HG02763 (cell line): ENCODE data around the gene RBM10.

ENCODE experiments used
- ATAC-seq: cut with Tn5 transposase; IDR thresholded peaks from one replicate; pipeline ENCODE4 v1.9.1; 2021; ENCODE audit warnings: mild to moderate bottlenecking, moderate library complexity; ENCODE audit not compliant: unreplicated experiment

The RBM10 gene

GRCh38 chrX:47146936-47147859 is 2.2 kb downstream of the RBM10 start:
- ATAC-seq, result no peak

DNA sequence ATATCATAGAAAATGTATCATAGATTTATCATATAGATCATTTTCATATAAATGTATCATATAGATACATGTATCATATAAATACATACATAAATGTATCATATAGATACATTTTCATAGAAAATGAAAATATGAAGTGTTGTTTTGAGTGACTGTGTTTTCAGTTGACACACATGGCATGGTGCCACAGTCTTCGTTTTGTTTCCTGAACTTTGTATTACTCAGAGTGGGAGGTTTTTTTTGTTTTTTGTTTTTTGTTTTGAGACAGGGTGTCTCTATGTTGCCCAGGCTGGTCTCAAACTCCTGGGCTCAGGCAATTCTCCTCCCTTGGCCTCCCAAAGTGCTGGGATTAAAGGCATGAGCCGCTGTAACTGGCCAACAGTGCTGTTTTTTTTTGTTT is 3.9 kb downstream of the RBM10 start:
- no peak for ATAC-seq

DNA sequence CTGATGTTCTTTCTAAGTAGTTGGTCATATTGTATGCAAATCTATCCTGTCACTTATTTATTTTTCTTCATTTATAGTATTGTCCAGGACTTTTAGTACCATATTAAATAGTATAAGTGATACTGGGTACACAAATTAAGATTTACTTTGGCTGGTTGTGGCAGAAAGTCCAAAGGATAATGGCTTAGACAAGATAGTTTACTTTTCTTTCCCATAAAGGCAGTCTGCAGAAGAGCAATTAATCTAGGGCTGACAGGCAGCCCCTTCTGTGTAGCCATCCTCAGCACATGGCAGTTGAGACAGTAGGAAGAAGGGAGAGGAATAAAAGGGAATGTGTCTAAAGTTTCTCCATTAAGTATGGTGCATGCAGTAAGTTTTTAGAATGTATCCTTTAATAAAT is 6.4 kb downstream of the RBM10 start:
- ATAC-seq, result no peak

DNA sequence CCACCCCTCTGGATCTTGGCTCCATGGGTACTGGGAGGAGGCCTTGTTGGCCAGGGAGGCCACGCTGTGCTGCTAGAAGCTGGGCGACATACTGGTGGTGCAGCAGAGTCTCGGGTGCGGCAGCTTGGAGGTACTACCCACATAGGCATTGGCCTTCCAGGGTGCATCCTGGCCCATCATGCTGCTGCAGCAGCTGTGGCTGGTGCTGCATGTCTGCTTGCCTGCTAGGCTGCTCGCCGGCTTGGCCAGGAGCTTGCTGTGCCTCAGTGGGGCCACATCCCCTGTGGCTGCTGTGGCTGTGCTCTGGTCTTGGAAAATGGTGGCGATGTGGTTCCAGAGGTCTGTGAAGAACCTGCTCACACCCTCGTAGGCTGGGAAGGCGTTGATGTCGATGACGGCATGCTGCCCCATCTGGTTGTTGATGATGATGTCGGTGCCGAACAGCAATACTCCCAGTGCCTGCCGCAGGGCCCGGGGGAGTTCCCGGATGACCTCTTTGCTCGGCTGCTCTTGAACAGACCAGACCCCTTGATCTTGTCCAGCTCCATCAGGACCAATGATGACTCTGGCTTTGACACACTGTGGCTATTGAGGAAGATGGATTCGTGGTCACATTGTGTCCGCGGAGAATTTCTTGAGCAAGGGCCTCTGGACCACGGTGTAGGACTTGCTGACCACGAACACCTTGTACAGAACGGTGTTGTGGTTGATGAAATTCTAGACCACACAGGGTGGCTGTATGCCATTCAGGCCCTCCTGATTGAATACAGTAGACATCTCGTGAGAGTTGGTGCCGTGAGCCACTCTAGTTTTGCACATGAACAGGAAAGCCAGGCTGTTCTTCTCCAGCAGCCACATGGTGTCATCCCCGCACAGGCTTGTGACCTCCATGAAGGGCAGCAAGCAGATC is 11.8 kb downstream of the RBM10 start:
- no peak for ATAC-seq

- no peak for ATAC-seq
Observed at GRCh38 chrX:47158131-47158530, 13.1 kb downstream of the RBM10 start.

DNA sequence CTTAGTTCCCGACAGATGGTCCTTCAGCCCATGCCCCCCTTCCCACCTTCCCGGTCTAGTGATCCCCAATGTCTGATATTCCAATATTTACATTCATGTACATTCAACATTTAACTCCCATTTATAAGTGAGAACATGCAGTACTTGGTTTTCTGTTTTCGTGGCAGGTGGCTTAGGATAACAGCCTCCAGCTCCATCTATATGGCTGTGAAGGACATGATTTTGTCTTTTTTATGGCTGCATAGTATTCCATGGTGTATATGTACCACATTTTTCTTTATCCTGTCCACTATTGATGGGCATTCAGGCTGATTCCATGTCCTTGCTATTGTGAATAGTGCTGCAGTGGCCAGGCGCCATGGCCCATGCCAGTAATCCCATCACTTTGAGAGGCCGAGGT is 13.8 kb downstream of the RBM10 start:
- ATAC-seq, result no peak

DNA sequence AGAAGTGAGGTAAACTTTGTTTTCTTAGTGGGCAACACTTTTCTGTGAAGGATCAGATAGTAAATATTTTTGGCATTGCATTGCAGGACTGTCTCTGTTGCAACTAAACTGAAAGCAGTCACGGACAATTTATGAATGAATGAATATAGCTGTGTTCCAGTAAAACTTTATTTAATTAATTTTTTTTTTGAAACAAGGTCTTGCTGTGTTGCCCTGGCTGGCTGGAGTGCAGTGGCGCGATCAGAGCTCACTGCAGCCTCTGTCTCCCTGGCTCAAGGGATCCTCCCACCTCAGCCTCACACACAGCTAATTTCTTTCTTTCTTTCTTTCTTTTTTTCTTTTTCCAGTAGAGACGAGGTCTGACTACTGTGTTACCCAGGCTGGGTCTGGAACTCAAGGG is 15.8 kb downstream of the RBM10 start:
- no peak for ATAC-seq

- ATAC-seq, result no peak
Observed at GRCh38 chrX:47162927-47163583, 18.0 kb downstream of the RBM10 start.

GRCh38 chrX:47164420-47164819 is 19.4 kb downstream of the RBM10 start:
- ATAC-seq, result no peak

DNA sequence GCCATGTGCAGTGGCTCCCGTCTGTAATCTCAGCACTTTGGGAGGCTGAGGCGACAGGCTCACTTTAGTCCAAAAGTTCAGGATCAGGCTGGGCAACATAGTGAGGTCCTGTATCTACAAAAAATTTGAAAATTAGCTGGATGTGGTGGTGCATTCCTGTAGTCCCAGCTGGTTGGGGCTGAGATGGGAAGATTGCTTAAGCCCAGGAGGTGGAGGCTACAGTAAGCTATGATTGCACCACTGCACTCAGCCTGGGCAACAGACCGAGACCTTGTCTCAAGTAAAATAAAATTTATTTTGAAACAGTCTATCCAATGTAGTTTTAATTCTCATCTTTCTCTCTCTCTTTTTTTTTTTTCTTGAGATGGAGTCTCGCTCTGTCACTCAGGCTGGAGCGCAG is 21.1 kb downstream of the RBM10 start:
- ATAC-seq, result no peak

GRCh38 chrX:47168495-47169073 is 23.6 kb downstream of the RBM10 start:
- no peak for ATAC-seq

GRCh38 chrX:47169273-47169672 is 24.3 kb downstream of the RBM10 start:
- ATAC-seq, result no peak

- ATAC-seq, result no peak
Observed at GRCh38 chrX:47169726-47170515, 24.9 kb downstream of the RBM10 start.

GRCh38 chrX:47170861-47171692 is 26.1 kb downstream of the RBM10 start:
- ATAC-seq, result no peak

DNA sequence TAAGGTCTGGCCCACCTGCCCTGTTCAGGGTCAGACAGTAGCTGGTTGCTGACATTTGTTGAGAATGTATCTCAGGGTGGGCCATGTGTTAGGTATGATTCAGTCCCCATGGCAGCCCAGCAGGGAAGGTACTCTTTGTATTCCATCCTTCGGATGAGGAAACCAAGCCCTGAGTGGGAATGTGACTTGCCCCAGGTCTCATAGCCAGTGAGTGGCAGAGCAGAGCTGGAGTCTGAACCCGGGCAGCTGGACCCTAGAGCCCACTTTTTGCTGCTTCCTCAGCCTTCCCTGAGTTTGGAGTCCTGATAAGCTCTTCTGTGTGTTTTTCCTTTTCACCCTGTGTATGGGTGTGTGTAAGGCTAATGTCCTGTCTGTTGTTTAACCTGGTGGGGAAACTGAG is 27.0 kb downstream of the RBM10 start:
- no peak for ATAC-seq

- ATAC-seq, result no peak
Observed at GRCh38 chrX:47172549-47172948, 27.5 kb downstream of the RBM10 start.

DNA sequence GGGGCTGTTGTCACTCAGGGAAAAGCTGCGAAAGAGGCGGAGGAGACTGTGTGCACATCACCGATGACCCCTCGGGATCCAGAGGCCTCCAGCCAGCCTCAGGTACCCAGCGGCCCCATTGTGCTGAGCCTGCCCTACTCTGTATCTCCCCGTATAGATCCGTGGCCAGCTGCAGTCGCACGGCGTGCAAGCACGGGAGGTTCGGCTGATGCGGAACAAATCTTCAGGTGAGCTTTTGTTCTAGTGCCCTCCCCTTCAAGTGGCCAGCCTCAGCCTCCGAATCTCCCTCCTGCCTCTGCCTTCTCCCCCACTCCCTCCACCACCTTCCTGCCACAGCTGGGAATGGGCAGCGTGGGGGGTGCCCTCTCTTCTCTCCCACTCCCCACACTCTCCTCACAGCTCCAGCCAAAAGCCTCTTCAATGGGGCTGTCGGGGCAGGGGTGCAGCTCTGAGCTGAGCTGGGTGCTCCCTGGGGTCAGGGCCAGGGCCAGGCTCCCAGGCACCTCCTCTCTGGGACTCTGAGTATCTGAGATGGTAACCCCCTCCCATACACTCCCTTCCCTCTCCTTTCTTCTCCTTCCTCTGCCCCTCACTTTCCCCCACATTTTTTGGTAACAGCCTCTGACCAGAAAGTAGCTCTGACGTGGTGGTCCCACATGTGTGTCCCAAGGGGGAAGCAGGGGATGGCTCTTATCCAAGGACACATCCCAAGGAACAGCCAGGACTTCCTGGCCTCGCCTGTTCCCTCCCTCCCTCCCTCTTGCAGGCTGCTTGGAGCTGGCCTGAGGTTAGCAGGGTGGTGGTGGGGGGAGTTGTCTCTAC is 28.2 kb downstream of the RBM10 start:
- ATAC-seq, result no peak

DNA sequence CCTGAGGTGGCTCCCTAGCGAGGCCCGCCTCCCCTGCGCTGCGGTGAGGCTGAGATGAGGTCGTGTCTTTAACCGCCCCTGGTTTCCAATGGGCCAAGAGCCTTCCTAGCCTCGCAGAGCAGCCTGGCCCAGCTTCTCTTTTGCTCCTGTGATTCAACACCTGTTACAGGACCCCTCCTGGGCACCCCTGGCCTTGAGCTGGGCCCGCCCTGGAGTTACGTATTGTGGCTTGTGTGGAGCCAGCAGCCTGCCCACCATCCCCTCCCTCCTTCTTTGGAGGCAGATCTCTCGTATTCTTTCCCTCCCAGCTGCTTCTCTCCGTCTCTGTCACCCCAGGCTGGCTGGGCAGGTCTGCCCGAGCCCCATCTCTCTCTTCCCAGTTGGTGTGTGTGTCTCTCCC is 29.4 kb downstream of the RBM10 start:
- no peak for ATAC-seq
